Measurements from ENCODE around the gene COL20A1. TPM values are rescaled to one million over a fixed set of nuclear protein-coding genes. Genes with fewer than 3 reads are reported as not detected.

The COL20A1 gene
- total RNA-seq, 1 donor from 2014 or later = 5.0 TPM

GRCh38 chr20:63284981-63285524 lies 7.9 kb upstream of the COL20A1 start:
- H3K36me3 Mint-ChIP-seq (ENCODE audit: low read depth, unreplicated experiment) = peaks cover 9% of the 10 kb centered on the region
- H3K36me3 ChIP-seq (ENCODE audit: insufficient read depth, low read length) = peaks cover 14% of the 10 kb centered on the region
- FAIRE-seq = no peak

DNA sequence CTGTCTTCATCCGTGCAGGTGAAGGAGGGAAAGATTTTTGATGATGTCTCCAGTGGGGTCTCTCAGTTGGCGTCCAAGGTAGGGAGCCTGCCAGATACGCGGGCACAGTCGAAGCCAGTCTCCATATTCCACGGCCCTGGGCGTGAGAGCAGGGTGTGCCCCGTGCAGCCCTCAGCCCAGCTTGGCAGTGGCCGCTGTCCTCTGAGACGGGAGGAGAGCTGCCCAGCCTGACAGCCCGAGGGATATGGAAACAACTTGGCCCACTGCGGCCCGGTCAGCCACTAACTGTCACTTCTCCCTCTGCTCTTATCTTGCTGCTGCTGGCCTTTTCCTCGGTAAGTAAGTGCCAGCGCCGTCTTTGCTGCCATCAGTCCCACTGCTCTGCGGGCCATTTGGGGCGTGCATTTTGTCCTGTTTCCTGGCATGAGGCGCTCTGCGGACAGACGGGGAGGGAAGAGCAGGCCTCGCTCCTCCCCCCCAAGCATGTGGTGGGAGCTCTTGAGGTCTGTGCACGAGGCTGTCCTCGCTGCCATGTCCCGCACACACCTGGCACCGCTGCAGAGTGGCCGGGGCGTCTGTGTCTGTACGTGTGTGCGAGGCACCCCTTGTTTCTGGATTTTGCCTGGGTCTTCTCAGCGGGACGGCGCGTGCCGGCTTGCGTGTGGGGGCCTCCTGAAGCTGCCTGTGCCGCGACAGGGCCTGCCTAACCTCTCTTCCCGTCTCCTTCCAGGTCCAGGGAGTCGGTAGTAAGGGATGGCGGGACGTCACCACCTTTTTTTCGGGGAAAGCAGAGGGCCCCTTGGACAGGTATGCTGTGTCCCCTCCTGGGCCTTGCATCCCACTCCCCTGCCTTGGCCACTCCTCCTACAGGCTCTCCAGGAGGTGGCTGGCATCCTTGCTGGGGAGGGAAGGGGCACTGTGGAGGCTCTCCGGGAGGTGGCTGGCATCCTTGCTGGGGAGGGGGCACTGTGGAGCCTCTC lies 7.1 kb upstream of the COL20A1 start:
- TF ChIP-seq, protein P1, sequence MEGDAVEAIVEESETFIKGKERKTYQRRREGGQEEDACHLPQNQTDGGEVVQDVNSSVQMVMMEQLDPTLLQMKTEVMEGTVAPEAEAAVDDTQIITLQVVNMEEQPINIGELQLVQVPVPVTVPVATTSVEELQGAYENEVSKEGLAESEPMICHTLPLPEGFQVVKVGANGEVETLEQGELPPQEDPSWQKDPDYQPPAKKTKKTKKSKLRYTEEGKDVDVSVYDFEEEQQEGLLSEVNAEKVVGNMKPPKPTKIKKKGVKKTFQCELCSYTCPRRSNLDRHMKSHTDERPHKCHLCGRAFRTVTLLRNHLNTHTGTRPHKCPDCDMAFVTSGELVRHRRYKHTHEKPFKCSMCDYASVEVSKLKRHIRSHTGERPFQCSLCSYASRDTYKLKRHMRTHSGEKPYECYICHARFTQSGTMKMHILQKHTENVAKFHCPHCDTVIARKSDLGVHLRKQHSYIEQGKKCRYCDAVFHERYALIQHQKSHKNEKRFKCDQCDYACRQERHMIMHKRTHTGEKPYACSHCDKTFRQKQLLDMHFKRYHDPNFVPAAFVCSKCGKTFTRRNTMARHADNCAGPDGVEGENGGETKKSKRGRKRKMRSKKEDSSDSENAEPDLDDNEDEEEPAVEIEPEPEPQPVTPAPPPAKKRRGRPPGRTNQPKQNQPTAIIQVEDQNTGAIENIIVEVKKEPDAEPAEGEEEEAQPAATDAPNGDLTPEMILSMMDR (IDR thresholded peaks at IDR 0.05; ENCODE audit: insufficient read depth, low read depth, low read length) = no peak
- TF ChIP-seq EZH2 (IDR thresholded peaks at IDR 0.05; ENCODE audit: insufficient read depth, low read length) = no peak
- Mint-ChIP-seq H3K36me3 (ENCODE audit: low read depth, unreplicated experiment) (peaks cover 3% of the 10 kb centered on the region), H3K27me3 (ENCODE audit: low read depth, unreplicated experiment) (no peaks in the 10 kb centered on the region), H3K4me1 (ENCODE audit: low read depth, unreplicated experiment) (no peaks in the 10 kb centered on the region), H3K27ac (ENCODE audit: unreplicated experiment) (no peak overlapping the region), H3K4me3 (ENCODE audit: unreplicated experiment) (no peak overlapping the region), H3K9me3 (ENCODE audit: unreplicated experiment) (no peaks in the 10 kb centered on the region)
- FAIRE-seq (no peak), DNase-seq (ENCODE audit: low read depth) (no peak)
- Histone ChIP-seq H3K27me3 (ENCODE audit: insufficient read depth, low read length) (no peaks in the 10 kb centered on the region), H3K9ac (ENCODE audit: low read length) (no peak overlapping the region), H3K4me1 (ENCODE audit: insufficient read depth, low read length) (no peaks in the 10 kb centered on the region), H3K79me2 (ENCODE audit: insufficient read depth, low read length) (peaks cover 26% of the 10 kb centered on the region), H3K27ac (ENCODE audit: low read depth, low read length) (no peak overlapping the region), H2AFZ (ENCODE audit: low read depth, low read length) (no peak overlapping the region), H4K20me1 (ENCODE audit: insufficient read depth, low read length) (peaks cover 97% of the 10 kb centered on the region), H3K4me3 (ENCODE audit: insufficient read depth, low read depth, low read length) (no peak overlapping the region), H3K4me2 (ENCODE audit: low read length) (no peak overlapping the region), H3K9me3 (ENCODE audit: insufficient read depth, low read depth, low read length) (no peaks in the 10 kb centered on the region), H3K36me3 (ENCODE audit: insufficient read depth, low read length) (peaks cover 7% of the 10 kb centered on the region)

More at GRCh38 chr20:63284981-63285524, 7.9 kb upstream of the COL20A1 start:
- Mint-ChIP-seq H3K4me1 (ENCODE audit: low read depth, unreplicated experiment) (no peaks in the 10 kb centered on the region), H3K27ac (ENCODE audit: unreplicated experiment) (no peak overlapping the region), H3K4me3 (ENCODE audit: unreplicated experiment) (no peak overlapping the region), H3K9me3 (ENCODE audit: unreplicated experiment) (no peaks in the 10 kb centered on the region), H3K27me3 (ENCODE audit: low read depth, unreplicated experiment) (no peaks in the 10 kb centered on the region)
- H3K9me3 ChIP-seq (ENCODE audit: insufficient read depth, low read depth, low read length) = no peaks in the 10 kb centered on the region
- peaks cover 35% of the 10 kb centered on the region for H3K79me2 ChIP-seq (ENCODE audit: insufficient read depth, low read length)
- H3K4me3 ChIP-seq (ENCODE audit: insufficient read depth, low read depth, low read length) = no peak overlapping the region
- H2AFZ ChIP-seq (ENCODE audit: low read depth, low read length) = no peak overlapping the region
- no peak overlapping the region for H3K27ac ChIP-seq (ENCODE audit: low read depth, low read length)
- no peaks in the 10 kb centered on the region for H3K4me1 ChIP-seq (ENCODE audit: insufficient read depth, low read length)
- no peak overlapping the region for H3K9ac ChIP-seq (ENCODE audit: low read length)
- no peak for DNase-seq (ENCODE audit: low read depth)
- TF ChIP-seq, protein P1 (IDR thresholded peaks at IDR 0.05; ENCODE audit: insufficient read depth, low read depth, low read length) = no peak
- TF ChIP-seq EZH2 (IDR thresholded peaks at IDR 0.05; ENCODE audit: insufficient read depth, low read length) = no peak
- no peaks in the 10 kb centered on the region for H3K27me3 ChIP-seq (ENCODE audit: insufficient read depth, low read length)
- no peak overlapping the region for H3K4me2 ChIP-seq (ENCODE audit: low read length)
- H4K20me1 ChIP-seq (ENCODE audit: insufficient read depth, low read length) = peaks cover 97% of the 10 kb centered on the region
